Globus pallidus (tissue), 1 donor: Measurements from ENCODE around the gene HPSE2.
"Not testable (repeated sequence)": the region's sequence is repeated elsewhere in the genome, so short reads cannot be mapped to it uniquely, and the experiment has no call there.

ENCODE experiments used
- DNase-seq: peaks from one replicate; pipeline ENCODE4 v3.0.0-alpha.2; 2015; ENCODE audit warnings: low spot score

HPSE2 gene

GRCh38 chr10:99235658-99236626 lies at the start of gene HPSE2:
Gene HPSE2, minus strand, starts transcription at chr10:99235852.
- DNase-seq: no peak

- no peak for DNase-seq
Measured at GRCh38 chr10:99280472-99280871, 44.8 kb upstream of the HPSE2 start.

DNA sequence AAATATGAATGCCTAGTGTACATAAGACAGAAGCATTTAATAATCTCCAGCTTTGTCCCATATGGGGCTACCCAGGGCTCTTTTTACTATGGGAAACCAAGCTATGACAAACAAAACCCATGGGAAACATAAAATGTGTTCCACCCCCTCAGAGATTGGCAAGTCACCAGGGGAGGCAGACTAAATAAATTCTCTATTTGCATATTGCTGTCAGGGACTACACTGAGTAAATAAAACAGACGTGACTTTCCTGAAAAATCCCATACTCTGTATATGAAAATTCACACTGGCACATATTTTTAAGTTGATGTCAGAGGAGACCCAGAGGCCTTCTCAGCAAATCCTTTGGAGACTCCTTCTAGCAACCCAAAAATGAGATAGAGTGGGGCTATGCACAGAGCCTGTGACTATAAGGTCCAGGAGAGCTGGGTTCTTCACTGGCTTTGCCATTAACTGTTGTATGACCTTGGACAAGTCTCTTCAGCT lies 44.0 kb upstream of the HPSE2 start:
- no peak for DNase-seq

- DNase-seq: no peak
Measured at GRCh38 chr10:99276848-99277486, 41.3 kb upstream of the HPSE2 start.

- no peak for DNase-seq
Measured at GRCh38 chr10:99266383-99266782, 30.7 kb upstream of the HPSE2 start.

- DNase-seq: no peak
Measured at GRCh38 chr10:99248824-99249223, 13.2 kb upstream of the HPSE2 start.

GRCh38 chr10:99247893-99248292 lies 12.2 kb upstream of the HPSE2 start:
- DNase-seq: not testable (repeated sequence)

- DNase-seq: no peak
Measured at GRCh38 chr10:99236627-99237309, 1.1 kb upstream of the HPSE2 start.

DNA sequence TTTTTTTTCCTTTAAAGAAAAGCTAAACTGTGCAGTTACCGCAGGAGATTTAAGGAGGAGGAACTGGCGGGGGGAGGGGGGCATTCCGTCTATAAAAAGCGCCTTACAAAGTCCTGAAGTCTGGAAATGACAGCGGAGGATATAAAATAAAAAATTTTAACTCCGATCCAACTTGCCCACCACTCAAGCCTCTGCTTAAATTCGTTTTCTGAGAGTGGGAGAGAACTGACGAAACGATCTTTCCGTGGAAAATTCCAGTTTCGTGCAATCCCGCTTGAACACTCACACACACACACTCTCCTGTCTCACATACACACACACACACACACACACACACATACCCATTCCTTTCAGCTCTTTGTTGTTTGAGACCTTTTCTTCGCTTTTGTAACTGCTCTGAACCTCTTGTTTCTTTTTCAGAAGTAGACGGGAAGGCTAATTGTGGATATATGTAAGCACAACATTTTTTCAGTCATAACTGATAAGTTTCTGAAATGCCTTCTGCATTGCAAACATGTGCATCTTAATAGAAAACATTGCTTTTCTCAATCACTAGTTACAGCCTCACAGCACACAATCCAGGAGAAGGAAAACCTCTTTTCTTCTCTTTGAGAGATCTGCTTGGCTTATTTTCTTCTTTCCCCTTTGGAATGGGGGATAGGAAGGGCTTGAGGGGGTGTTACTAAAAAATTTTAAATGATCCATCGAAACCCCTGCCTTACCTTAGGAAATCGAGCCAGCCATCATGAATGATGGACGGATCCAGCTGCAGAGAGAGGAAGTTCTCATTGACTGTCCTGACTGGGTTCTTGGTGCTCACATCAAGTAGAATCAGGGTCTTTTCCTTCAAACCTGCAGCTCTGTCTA lies 628 bp downstream of the HPSE2 start:
- DNase-seq: no peak

DNA sequence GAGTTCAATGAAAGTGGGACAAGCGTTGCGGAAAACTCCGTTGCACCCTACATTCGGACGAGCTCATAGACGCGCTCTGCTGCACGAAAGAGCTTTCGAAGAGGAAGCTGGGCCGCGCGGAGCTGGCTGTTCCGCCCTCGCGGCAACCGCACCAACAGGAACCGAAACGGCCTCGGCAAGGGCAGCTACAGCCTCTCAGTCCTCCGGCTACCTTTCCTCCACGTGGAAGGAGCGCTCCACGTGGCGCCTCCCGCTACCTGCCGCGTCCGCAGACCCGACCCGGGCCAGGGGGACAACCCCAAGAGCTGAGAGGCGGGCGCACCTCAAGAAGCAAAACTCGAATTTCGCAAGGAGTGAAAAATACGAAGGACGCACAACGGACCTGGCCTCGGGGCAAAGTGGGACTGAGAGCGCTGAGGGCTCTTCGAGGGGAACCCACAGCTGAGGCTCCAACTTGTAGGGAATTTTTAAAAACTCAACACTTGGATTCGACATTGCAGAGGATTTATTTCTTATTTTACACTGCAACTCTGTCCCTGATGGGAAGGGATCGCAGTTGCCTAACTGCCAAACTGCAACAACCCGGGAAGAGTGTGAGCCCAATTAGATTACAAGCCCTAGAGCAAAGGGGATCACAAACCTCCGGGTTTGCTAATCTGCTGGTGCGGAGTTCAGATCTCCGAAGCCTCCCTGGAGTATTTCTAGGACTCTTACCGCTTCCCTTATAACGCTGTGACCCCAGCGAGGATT lies 1.4 kb downstream of the HPSE2 start:
- no peak for DNase-seq

GRCh38 chr10:99233689-99234037 lies 2.0 kb downstream of the HPSE2 start:
- no peak for DNase-seq

- DNase-seq: no peak
Measured at GRCh38 chr10:99233000-99233688, 2.5 kb downstream of the HPSE2 start.

DNA sequence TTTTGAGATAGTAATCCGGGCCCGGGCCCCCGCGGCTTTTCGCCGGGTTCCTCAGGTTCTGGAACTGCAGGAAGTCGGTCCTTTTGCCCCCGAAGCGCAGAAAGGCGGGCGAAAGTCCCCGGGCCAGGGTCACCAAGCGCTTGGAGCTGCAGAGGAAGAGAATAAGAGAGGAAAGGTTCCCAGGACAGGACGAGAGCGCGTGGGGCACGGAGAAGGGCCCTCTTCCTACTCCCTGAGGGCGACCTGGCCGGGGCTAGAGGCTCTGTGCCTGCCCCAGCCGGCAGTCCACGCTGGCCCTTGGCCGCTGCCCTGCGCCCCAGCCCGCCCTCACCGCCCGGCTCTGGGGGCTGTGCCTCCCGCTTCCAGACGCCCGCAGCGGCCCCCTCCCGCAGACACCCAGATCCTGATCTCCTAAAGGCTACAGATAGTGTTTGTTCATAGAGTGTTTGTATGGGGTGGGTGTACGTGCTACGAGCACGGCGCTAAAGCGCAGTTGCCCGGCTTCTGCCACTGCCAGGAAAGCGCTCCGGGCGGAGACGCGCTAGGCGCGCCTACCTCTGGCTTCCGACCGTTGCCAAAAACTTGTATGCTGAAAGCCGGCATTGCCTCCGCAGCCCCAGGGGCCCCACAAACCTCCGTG lies 3.2 kb downstream of the HPSE2 start:
- no peak for DNase-seq

- DNase-seq: no peak
Measured at GRCh38 chr10:99224766-99225165, 10.9 kb downstream of the HPSE2 start.

GRCh38 chr10:99207340-99207739 lies 28.3 kb downstream of the HPSE2 start:
- no peak for DNase-seq

DNA sequence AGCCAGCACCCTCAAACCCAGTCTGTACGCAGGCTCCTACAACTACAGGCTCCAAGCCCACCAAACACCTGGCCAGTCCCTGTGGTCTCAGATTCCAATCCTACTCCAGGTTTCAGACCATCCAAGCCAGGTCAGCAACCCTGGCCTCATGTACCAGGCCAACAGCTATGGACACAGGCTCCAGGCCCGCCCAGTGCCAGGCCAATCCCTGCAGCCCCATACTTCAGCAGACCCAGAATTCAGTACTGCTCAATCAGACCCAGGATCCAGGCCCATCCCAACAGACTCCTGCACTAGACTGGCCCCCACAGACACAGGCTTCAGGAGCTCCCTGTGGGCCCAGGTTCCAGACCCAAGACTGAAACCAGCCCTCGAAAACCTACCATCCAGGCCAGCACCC lies 32.3 kb downstream of the HPSE2 start:
- DNase-seq: no peak

DNA sequence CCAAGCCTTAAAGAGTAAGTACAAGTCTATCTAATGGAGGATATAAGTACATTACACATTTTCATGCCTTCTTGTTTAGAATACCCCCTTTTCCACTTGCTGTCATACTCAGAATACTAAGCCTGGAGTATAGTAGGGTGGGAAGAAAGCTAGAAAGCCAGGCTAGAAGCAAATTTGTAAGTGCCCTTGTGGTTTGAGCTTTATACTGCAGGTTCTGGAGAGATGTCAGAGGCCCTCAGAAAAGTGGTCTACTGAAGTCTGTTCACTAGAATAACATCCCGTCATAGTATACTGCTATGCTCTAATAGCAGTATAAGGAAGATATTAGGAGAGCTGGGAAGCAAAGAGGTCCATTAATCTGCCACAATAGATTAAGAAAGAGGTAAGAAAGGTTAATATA lies 62.7 kb downstream of the HPSE2 start:
- DNase-seq: no peak

DNA sequence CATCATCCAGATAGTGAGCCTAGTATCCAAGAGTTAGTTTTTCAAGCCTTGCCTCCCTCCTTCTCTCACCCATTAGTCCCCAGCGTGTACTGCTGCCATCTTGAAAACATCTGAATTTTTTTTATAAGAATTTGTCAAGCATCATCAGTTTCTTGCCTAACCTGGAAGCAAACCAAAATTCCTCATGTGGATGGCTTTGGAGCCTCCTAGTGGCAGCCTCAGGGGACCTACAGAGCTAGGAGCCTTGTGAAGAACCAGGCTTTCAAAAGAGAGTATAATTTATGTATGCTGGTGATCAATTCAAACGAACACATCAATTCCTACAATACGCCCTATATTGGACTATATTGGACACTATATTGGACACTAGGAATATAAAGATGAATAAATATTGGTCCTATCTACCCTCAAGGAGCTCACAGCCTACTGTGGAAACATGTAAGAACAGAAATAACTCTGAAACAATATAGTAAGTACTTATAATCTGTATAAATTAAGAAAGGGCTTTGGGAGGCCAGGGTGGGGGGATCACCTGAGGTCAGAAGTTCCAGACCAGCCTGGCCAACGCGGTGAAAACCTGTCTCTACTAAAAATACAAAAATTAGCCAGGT lies 63.4 kb downstream of the HPSE2 start:
- peak; percentile 27 for DNase-seq

DNA sequence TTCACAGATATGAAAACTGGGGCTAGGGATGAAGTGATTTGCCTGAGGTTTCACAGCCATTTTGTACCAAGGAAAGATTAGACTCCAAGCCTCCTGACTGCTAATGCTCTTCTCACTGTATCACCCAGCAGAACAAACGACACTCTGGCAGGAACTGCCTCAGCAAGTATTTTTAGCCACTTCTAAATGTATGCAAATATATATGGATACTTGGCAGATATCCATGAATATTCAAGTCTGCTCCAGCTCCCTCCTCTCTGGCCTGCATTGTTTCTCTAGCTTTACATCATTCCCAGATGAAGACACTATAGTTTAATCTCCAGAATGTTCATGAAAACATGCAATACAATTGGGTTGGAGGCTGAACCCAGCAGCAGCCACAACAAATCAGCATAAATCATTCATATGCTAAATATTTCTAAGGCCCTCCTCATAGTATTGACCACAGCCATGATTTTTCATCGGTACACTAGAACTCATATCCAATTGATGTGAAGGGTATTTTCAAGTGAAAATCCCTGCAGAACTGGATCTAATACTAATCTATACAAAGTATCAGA lies 65.5 kb downstream of the HPSE2 start:
- no peak for DNase-seq
